Muscle of leg (tissue), 11 donors: ENCODE measurements around the gene PTPRG. TPM values are rescaled to one million over a fixed set of nuclear protein-coding genes. Genes with fewer than 3 reads are reported as not detected.
A peak's percentile ranks its signal among the peaks of the same experiment; 100 is the strongest.

Source experiments
- DNase-seq: peaks from one replicate; pipeline ENCODE4 v3.0.0; 2013
- H3K27ac ChIP-seq: one replicate; pipeline ENCODE4 v1.5.1; 2013; ENCODE audit warnings: mild to moderate bottlenecking, low read length, control low read depth
- H3K27me3 ChIP-seq: one replicate; pipeline ENCODE4 v1.6.1; 2013; ENCODE audit warnings: low read length; ENCODE audit not compliant: control insufficient read depth, insufficient read depth
- H3K36me3 ChIP-seq: one replicate; pipeline ENCODE4 v1.6.1; 2013; ENCODE audit warnings: low read length; ENCODE audit not compliant: control insufficient read depth, insufficient read depth
- H3K4me1 ChIP-seq: one replicate; pipeline ENCODE4 v1.6.1; 2013; ENCODE audit warnings: low read length; ENCODE audit not compliant: control insufficient read depth, insufficient read depth
- H3K4me3 ChIP-seq: one replicate; pipeline ENCODE4 v1.5.1; 2013; ENCODE audit warnings: low read length, control low read depth
- H3K9me3 ChIP-seq: replicated peaks from 2 replicates; pipeline ENCODE4 v1.6.1; 2013; ENCODE audit warnings: low read depth, low read length; ENCODE audit not compliant: control insufficient read depth
- WGBS: methylation state at CpG from one replicate; pipeline ENCODE4 v1.1.5; 2013; ENCODE audit warnings: missing lambda C conversion rate; ENCODE audit not compliant: insufficient coverage; 5-methylcytosine and 5-hydroxymethylcytosine counted together
- polyA plus RNA-seq, 8 donors: library from polyadenylated mRNA; unstranded; fragments of 120-200 nt; gene quantifications; one replicate each; pipeline versions ENCODE4 v1.2.1 to v1.2.3, GENCODE V29; 2013; ENCODE audit warnings: inconsistent platforms in 1 of 8, low replicate concordance in 1 of 8; ENCODE audit not compliant: insufficient read length in 8 of 8, insufficient read depth in 1 of 8
- total RNA-seq: library from RNA; stranded (reverse); fragments of 120-200 nt; gene quantifications from one replicate; pipeline ENCODE4 v1.2.4, GENCODE V29; 2013

PTPRG gene
- total and polyA plus RNA-seq, 9 donors = 15.7 to 45.7 (median 30.8) TPM

DNA sequence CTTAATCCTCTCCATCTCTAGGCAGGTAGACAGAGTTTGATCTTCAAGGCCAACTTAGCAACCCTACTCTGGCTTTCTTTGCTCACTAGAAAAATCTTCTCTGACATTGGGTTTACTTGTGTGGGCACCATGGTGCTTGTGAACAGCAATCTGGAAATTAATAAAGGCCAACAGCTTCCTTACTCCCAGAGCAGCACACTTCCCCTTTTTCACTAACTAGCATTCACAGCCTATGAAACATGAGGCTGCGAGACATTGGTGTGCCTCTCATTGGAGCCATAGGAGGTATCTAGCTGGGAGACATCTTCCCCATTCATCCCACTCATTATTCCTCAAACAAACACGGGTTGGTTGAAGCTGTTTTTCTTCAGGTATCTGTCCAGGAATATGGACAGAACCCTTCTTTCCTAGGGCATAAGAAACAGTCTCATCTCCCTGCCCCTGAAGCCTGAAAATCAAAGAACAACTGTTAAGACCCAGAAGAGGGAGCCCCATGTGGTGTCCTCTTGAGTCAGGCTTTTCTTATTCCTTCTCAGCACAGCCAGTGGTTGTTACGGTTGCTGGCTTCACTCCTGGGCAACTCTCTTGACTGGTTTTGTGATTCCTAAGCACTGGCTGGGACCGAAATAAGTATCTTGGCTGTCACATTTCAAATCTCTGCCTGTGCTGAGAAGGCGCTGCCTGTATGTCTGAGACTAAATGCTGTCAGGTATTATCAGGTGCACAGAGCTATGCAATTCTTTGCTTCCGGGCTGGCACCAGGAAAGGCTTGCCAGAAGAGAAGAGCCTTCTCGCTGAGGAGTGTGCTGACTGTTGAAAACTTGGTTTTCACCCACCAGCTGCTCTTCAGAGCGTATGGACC, 617.6 kb downstream of the PTPRG start:
- WGBS = 84% methylated on average over 8 of the region's 8 CpGs
- Histone ChIP-seq H3K9me3 (no peaks in the 10 kb centered on the region), H3K27me3 (no peaks in the 10 kb centered on the region), H3K36me3 (peaks cover 7% of the 10 kb centered on the region), H3K27ac (no peak overlapping the region), H3K4me3 (no peak overlapping the region), H3K4me1 (peaks cover 3% of the 10 kb centered on the region)
- no peak for DNase-seq

DNA sequence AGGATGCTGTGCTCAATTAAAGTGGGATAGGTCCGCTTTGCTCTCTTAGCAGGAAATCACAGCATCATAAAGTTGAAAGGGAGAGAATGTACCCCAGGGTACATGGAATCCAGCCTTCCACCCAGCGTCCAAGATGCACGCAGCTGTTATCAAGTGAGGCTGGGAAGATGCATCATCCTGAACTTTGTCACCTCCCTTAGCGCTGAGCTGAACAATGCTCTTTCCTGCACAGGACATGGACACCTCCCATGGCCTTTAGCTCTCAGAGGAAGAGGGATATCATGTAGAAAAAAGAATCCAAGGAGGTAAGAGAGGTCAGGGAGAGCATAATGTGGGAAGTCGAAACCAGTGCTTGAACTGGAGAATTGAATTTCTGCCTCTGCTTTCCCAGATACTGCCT, 619.1 kb downstream of the PTPRG start:
- WGBS = 17% methylated on average over 1 of the region's 5 CpGs
- peak; percentile 22 for DNase-seq
- H3K27ac ChIP-seq = peak overlapping the region; percentile 35

DNA sequence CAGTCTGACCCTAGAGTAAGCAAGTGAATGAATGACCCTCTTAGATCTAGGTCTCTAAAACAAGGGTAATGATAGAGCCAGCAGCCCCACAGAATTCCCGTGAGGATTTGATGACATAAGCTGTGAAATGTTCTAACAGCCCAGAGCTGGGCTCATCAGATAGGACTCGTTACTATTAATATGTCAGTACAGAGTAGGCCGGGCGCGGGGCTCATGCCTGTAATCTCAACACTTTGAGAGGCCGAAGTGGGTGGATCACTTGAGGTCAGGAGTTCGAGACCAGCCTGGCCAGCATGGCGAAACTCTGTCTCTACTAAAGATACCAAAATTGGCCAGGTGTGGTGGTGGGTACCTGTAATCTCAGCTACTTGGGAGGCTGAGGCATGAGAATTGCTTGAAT, 621.7 kb downstream of the PTPRG start:
- no peak overlapping the region for H3K4me3 ChIP-seq
- no peaks in the 10 kb centered on the region for H3K27me3 ChIP-seq
- H3K9me3 ChIP-seq = no peaks in the 10 kb centered on the region
- H3K36me3 ChIP-seq = peaks cover 7% of the 10 kb centered on the region
- H3K4me1 ChIP-seq = peaks cover 3% of the 10 kb centered on the region
- H3K27ac ChIP-seq = no peak overlapping the region
- no peak for DNase-seq
- 97% methylated on average over 7 of the region's 8 CpGs for WGBS

More for the DNA sequence above, 619.1 kb downstream of the PTPRG start:
- Histone ChIP-seq H3K9me3 (no peaks in the 10 kb centered on the region), H3K4me1 (peaks cover 3% of the 10 kb centered on the region), H3K27me3 (no peaks in the 10 kb centered on the region), H3K4me3 (no peak overlapping the region), H3K36me3 (peaks cover 9% of the 10 kb centered on the region)

DNA sequence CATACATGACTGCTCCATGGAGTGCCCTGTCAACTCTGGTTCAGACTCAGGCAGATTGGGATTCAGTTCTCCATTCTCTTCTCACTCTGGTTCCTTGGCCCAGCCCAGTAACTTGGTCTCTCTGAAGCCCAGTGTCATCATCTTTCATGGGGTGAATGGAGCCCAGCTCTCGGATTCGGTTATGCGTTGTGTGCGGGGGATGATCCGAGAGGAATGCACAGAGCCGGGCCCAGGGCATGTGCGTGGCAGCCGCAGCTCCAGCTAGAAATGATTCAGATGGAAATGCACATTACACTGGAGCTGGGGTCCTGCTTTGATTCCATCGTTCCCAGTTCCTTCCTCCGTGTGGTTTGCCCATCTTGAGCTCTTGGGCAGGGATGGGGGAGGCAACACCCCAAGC, 622.6 kb downstream of the PTPRG start:
- DNase-seq = no peak
- Histone ChIP-seq H3K9me3 (no peaks in the 10 kb centered on the region), H3K27ac (no peak overlapping the region), H3K4me3 (no peak overlapping the region), H3K36me3 (peaks cover 7% of the 10 kb centered on the region), H3K4me1 (peaks cover 3% of the 10 kb centered on the region), H3K27me3 (no peaks in the 10 kb centered on the region)
- over 99% methylated on average over 8 of the region's 10 CpGs for WGBS

DNA sequence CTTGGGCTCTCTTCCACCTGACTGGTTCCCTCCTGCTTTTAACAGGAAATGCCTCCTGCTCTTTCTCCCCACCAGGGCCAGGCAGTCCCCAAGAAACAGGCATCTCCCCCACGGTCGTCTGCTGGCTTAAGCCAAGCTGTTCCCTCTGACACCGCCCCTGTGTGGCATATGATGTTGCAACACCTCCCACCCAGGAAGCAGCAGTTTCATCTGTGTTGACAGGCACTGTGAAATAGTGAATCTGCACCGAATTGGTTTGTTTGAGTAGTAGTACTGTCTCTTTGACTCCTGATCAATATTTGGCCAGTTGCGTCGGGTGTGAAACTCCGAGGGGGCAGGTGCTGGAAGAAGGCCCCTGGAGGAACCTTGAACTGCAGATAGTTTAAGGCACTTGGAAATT, 623.2 kb downstream of the PTPRG start:
- no peaks in the 10 kb centered on the region for H3K27me3 ChIP-seq
- no peak overlapping the region for H3K27ac ChIP-seq
- WGBS = 20% methylated on average over 1 of the region's 7 CpGs
- peaks cover 5% of the 10 kb centered on the region for H3K4me1 ChIP-seq
- no peaks in the 10 kb centered on the region for H3K9me3 ChIP-seq
- DNase-seq = no peak
- H3K36me3 ChIP-seq = peaks cover 7% of the 10 kb centered on the region
- H3K4me3 ChIP-seq = no peak overlapping the region

DNA sequence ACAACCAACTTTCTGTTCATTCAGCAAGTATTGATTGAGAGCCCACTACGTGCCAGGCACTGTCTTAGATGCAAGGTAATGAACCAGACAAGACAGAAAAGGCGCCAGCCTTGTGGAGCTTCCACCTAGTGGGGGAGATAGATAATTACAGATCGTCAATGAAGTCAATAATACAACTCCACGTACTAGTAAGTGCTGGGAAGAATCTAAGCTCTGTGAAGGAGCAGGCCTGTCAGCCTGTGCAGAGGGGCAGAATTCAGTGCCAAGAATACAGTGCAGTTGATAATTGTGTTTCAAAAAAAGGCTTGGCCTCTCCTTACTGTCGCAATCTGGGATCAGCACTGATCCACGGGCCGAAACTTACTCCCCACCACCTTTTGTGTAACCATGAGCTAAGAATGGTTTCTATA, 625.7 kb downstream of the PTPRG start:
- peak; percentile 54 for DNase-seq
- no CpG with 5 or more reads among the region's 7 CpGs for WGBS

DNA sequence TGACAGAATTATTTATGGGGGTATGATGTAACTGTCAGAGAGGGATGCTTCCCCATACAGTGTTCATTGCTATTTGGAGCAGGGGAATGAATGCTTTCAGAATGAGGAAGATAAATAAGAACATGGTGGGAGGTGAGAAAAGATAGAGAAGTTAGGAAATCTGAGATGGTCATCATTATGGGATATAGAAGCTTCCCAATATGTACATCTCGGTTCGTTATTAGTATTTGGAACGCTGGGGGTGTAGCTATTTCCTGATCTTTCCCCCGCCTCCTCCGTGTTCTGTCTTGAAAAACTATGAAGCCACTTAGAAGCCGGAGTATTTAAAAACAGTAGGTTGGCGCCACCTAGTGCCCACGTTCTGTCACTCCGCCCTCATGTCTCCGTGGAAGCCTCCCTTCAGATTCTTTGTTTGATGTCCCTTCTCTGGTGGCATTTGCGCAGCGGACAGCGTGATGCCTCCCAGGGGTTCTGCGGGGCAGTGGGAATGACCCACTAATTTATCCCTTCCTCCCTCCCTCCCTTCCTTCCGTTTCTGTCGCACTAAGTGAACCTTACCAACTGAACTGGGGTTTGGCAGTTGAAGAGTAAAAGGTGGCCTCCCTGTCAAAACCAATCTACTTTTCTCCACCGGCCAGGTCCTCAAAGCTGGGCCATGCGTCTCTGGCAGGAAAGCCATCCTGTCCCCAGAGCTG, 627.5 kb downstream of the PTPRG start:
- 2% methylated on average over 12 of the region's 18 CpGs for WGBS
- H3K4me1 ChIP-seq = peaks cover 2% of the 10 kb centered on the region
- DNase-seq = peak; percentile 89
- H3K36me3 ChIP-seq = peaks cover 18% of the 10 kb centered on the region
- H3K9me3 ChIP-seq = no peaks in the 10 kb centered on the region
- H3K4me3 ChIP-seq = no peak overlapping the region
- H3K27me3 ChIP-seq = no peaks in the 10 kb centered on the region
- H3K27ac ChIP-seq = no peak overlapping the region

More for the DNA sequence above, 625.7 kb downstream of the PTPRG start:
- peaks cover 13% of the 10 kb centered on the region for H3K36me3 ChIP-seq
- H3K27ac ChIP-seq = no peak overlapping the region
- no peaks in the 10 kb centered on the region for H3K9me3 ChIP-seq
- peaks cover 2% of the 10 kb centered on the region for H3K4me1 ChIP-seq
- H3K4me3 ChIP-seq = no peak overlapping the region
- no peaks in the 10 kb centered on the region for H3K27me3 ChIP-seq

DNA sequence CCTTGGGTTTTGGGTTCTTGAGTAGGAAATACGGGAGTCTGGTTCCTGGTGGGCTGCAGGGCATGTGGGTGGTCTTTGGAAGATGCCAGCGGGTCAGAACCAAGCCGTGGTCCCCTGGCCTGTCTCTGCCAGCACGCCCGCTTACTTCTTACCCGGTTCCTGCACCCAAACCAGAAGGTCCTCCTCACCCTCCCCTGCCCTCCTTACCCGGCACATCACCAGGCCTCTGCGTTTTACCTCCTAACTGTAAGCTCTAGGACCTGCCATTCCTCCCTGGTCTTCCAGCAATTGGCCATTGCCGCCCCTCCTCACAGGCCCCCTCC, 628.0 kb downstream of the PTPRG start:
- Histone ChIP-seq H3K36me3 (peaks cover 17% of the 10 kb centered on the region), H3K9me3 (no peaks in the 10 kb centered on the region), H3K4me3 (no peak overlapping the region), H3K4me1 (peaks cover 2% of the 10 kb centered on the region), H3K27me3 (no peaks in the 10 kb centered on the region), H3K27ac (no peak overlapping the region)
- WGBS = 82% methylated on average over 9 of the region's 9 CpGs
- no peak for DNase-seq

DNA sequence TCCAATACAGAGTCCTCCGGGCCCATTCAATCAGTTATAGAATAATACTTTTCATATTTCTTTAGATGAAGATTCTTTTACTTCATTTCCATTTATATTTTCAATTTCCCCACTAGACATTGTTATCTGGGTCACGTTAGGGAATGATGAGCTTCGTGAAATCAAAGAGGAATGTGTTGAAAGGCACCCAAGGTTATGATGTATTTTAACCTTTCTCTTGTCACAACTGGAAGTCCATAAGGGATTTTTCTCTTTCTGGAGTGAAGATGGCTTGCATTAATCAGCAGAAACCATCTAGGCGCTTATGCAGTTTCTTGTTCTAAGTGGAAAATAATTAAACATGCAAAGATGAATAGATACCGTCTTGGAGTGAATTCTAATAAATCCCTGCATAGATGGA, 631.5 kb downstream of the PTPRG start:
- WGBS = 100% methylated on average over 1 of the region's 5 CpGs

DNA sequence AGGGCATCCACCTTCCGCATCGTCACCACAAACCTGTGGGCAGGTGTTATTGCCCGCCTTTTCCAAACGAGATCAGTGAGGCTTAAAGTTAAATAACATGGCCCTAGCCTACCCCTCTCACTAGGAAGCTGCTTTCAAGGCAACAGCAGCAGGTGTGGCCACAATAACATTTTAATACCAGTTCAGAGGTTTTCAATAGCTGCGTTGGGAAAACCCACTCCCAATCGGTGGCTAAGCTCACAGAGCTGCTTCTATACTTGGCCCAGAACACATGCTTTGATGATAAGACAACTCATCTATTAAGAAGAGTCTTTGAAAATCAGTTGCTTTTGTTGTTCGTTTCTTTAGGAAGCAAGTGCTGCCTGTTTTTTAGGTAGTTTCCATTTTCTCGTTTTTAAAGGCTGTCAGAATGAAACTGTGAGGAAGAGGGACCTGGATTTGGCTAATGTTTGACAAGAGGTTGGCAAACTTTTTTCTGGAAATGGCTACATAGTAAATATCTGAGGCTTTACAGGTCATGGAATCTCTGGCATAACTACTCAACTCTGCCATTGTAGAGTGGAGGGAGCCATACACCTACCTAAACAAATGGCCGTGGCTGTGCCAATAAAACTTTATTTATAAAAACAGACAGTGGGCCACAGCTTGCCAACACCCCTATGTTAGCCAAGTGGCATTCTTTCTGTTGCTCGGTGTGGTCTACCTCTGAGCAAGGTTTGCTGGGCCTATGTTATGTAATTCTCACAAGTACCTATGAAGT, 632.4 kb downstream of the PTPRG start:
- 90% methylated on average over 6 of the region's 10 CpGs for WGBS
- Histone ChIP-seq H3K4me3 (no peak overlapping the region), H3K36me3 (peaks cover 31% of the 10 kb centered on the region), H3K27me3 (no peaks in the 10 kb centered on the region), H3K9me3 (no peaks in the 10 kb centered on the region), H3K4me1 (peaks cover 2% of the 10 kb centered on the region), H3K27ac (no peak overlapping the region)
- no peak for DNase-seq

More for the DNA sequence above, 631.5 kb downstream of the PTPRG start:
- Histone ChIP-seq H3K4me3 (no peak overlapping the region), H3K36me3 (peaks cover 31% of the 10 kb centered on the region), H3K27ac (no peak overlapping the region), H3K4me1 (peaks cover 2% of the 10 kb centered on the region), H3K27me3 (no peaks in the 10 kb centered on the region), H3K9me3 (no peaks in the 10 kb centered on the region)
- DNase-seq = no peak
